ENCODE results near the gene CLIC3. TPM values are rescaled to one million over a fixed set of nuclear protein-coding genes. Genes with fewer than 3 reads are reported as not detected.
"Not testable (repeated sequence)": the region's sequence is repeated elsewhere in the genome, so short reads cannot be mapped to it uniquely, and the experiment has no call there.

CLIC3 gene
- total and polyA plus RNA-seq, 2 donors from 2014 or later = 2.1 to 4.0 TPM

- H3K4me3 ChIP-seq (ENCODE audit: low read length in 3 of 3); intact Hi-C loops (cut with DNase I); H3K9ac ChIP-seq (ENCODE audit: low read length in 3 of 3); FAIRE-seq; H3K36me3 ChIP-seq (ENCODE audit: control insufficient read depth in 2 of 3, insufficient read depth in 3 of 3, low read length in 3 of 3); H3K4me1 ChIP-seq (ENCODE audit: control insufficient read depth in 2 of 3, insufficient read depth in 2 of 3, low read depth in 1 of 3, low read length in 3 of 3); H3K27me3 ChIP-seq (ENCODE audit: control insufficient read depth, insufficient read depth, low read length); DNase-seq; H3K9me3 ChIP-seq (ENCODE audit: control insufficient read depth in 2 of 3, insufficient read depth in 1 of 3, low read length in 3 of 3); H3K27ac ChIP-seq (ENCODE audit: low read depth in 2 of 2, low read length in 2 of 2): not testable (repeated sequence)
- peak; percentile 3 for TF ChIP-seq CTCF (IDR thresholded peaks at IDR 0.05; ENCODE audit: borderline replicate concordance, extremely low read depth, insufficient read depth)
Measured at GRCh38 chr9:137004285-137004684, 7.9 kb upstream of the CLIC3 start.

GRCh38 chr9:137002646-137003041, 6.3 kb upstream of the CLIC3 start:
- Histone ChIP-seq H3K36me3 (ENCODE audit: control insufficient read depth in 2 of 3, insufficient read depth in 3 of 3, low read length in 3 of 3) (no peaks in the 10 kb centered on the region), H3K9me3 (ENCODE audit: control insufficient read depth in 2 of 3, insufficient read depth in 1 of 3, low read length in 3 of 3) (no peaks in the 10 kb centered on the region), H3K9ac (ENCODE audit: low read length in 3 of 3) (no peak overlapping the region), H3K27ac (ENCODE audit: low read depth in 2 of 2, low read length in 2 of 2) (no peak overlapping the region), H3K4me3 (ENCODE audit: low read length in 3 of 3) (no peak overlapping the region), H3K4me1 (ENCODE audit: control insufficient read depth in 2 of 3, insufficient read depth in 2 of 3, low read depth in 1 of 3, low read length in 3 of 3) (peaks cover 0 to 3% (median 0%) of the 10 kb centered on the region in 3 donors), H3K27me3 (ENCODE audit: control insufficient read depth, insufficient read depth, low read length) (no peaks in the 10 kb centered on the region)
- no peak for DNase-seq
- intact Hi-C loops (cut with DNase I) = no loop called here
- TF ChIP-seq CTCF (IDR thresholded peaks at IDR 0.05; ENCODE audit: borderline replicate concordance, extremely low read depth, insufficient read depth) = no peak
- no peak for FAIRE-seq

GRCh38 chr9:137001857-137002645, 5.7 kb upstream of the CLIC3 start:
- no peak for TF ChIP-seq CTCF (IDR thresholded peaks at IDR 0.05; ENCODE audit: borderline replicate concordance, extremely low read depth, insufficient read depth)
- no peak overlapping the region for H3K27ac ChIP-seq (ENCODE audit: low read depth in 2 of 2, low read length in 2 of 2)
- intact Hi-C loops (cut with DNase I) = no loop called here
- DNase-seq (no peak), FAIRE-seq (no peak)
- H3K4me3 ChIP-seq (ENCODE audit: low read length in 3 of 3) = no peak overlapping the region
- no peaks in the 10 kb centered on the region for H3K9me3 ChIP-seq (ENCODE audit: control insufficient read depth in 2 of 3, insufficient read depth in 1 of 3, low read length in 3 of 3)
- peaks cover 0 to 6% (median 0%) of the 10 kb centered on the region in 3 donors for H3K4me1 ChIP-seq (ENCODE audit: control insufficient read depth in 2 of 3, insufficient read depth in 2 of 3, low read depth in 1 of 3, low read length in 3 of 3)
- H3K27me3 ChIP-seq (ENCODE audit: control insufficient read depth, insufficient read depth, low read length) = no peaks in the 10 kb centered on the region
- H3K9ac ChIP-seq (ENCODE audit: low read length in 3 of 3) = no peak overlapping the region
- H3K36me3 ChIP-seq (ENCODE audit: control insufficient read depth in 2 of 3, insufficient read depth in 3 of 3, low read length in 3 of 3) = no peaks in the 10 kb centered on the region

All from kidney (tissue), 14 donors.